K562 (cell line): ENCODE measurements around the gene ZNF487. TPM values are rescaled to one million over a fixed set of nuclear protein-coding genes. Genes with fewer than 3 reads are reported as not detected.

Experiments used
- ADNP ChIP-seq: fragments of 200-800 bp; sonication (Bioruptor generic); IDR thresholded peaks from 2 replicates; pipeline ENCODE4 v1.6.1; 2016; ENCODE audit warnings: missing genetic modification characterization, missing compliant biosample characterization
- ARID3B ChIP-seq: fragments of 250-450 bp; sonication (Bioruptor Pico); IDR thresholded peaks from 2 replicates; pipeline ENCODE4 v1.4.0; 2020; ENCODE audit warnings: borderline replicate concordance
- E2F3 ChIP-seq: fragments of 250-450 bp; sonication (Bioruptor Pico); IDR thresholded peaks from 2 replicates; pipeline ENCODE4 v1.4.0; 2020; ENCODE audit warnings: mild to moderate bottlenecking
- EGR1 ChIP-seq: fragments of 450-650 bp; conservative IDR thresholded peaks from 2 replicates; pipeline ENCODE4 v1.6.1; 2017; ENCODE audit warnings: mild to moderate bottlenecking
- FUS ChIP-seq: fragments of 200-400 bp; formaldehyde crosslinking; optimal IDR thresholded peaks from 2 replicates; pipeline ENCODE3; 2017; ENCODE audit warnings: low read depth, low read length
- HEY1 ChIP-seq: fragments of 250-450 bp; sonication (Bioruptor Pico); IDR thresholded peaks from 2 replicates; pipeline ENCODE4 v1.5.0; 2020; ENCODE audit warnings: mild to moderate bottlenecking, moderate library complexity, borderline replicate concordance
- IRF2 ChIP-seq: sonication (generic); formaldehyde crosslinking; IDR thresholded peaks from 2 replicates; pipeline ENCODE4 v1.8.1; 2022; ENCODE audit warnings: mild to moderate bottlenecking, missing genetic modification reagents
- MCM2 ChIP-seq: fragments of 450-650 bp; IDR thresholded peaks from 2 replicates; pipeline ENCODE4 v1.6.1; 2017; ENCODE audit warnings: low read depth, mild to moderate bottlenecking
- MLX ChIP-seq, 2 experiments: fragments of 450-650 bp in 1 of 2; sonication (generic) in 1 of 2; formaldehyde crosslinking; conservative IDR thresholded peaks; 2 replicates each; pipeline versions ENCODE4 v1.4.0 to v1.8.1; 2020 to 2022; ENCODE audit warnings: mild to moderate bottlenecking in 1 of 2, missing genetic modification reagents in 1 of 2
- NR3C1 ChIP-seq: sonication (generic); formaldehyde crosslinking; IDR thresholded peaks from 2 replicates; pipeline ENCODE4 v1.8.1; 2022; ENCODE audit warnings: missing genetic modification reagents
- PRPF4 ChIP-seq: fragments of 200-400 bp; formaldehyde crosslinking; IDR thresholded peaks from one replicate; pipeline ENCODE4 v1.6.1; 2017; ENCODE audit warnings: low read length, low read depth, mild to moderate bottlenecking; ENCODE audit not compliant: insufficient read depth, poor library complexity, severe bottlenecking
- RBM15 ChIP-seq: fragments of 200-400 bp; formaldehyde crosslinking; IDR thresholded peaks from 2 replicates; pipeline ENCODE4 v1.6.1; 2018; ENCODE audit warnings: mild to moderate bottlenecking, low read length, moderate library complexity; ENCODE audit not compliant: insufficient read depth
- RBM25 ChIP-seq: fragments of 200-400 bp; formaldehyde crosslinking; IDR thresholded peaks from 2 replicates; pipeline ENCODE4 v1.6.1; 2018; ENCODE audit warnings: low read length, low read depth, moderate library complexity; ENCODE audit not compliant: severe bottlenecking
- RERE ChIP-seq: sonication (generic); formaldehyde crosslinking; IDR thresholded peaks from 2 replicates; pipeline ENCODE4 v1.8.0; 2023; ENCODE audit warnings: missing genetic modification reagents, mild to moderate bottlenecking, borderline replicate concordance
- TFAM ChIP-seq: fragments of 250-450 bp; sonication (Bioruptor Pico); conservative IDR thresholded peaks from 2 replicates; pipeline ENCODE4 v1.5.0; 2021; ENCODE audit warnings: mild to moderate bottlenecking, moderate library complexity
- ZFX ChIP-seq: sonication (generic); formaldehyde crosslinking; IDR thresholded peaks from 2 replicates; pipeline ENCODE4 v1.8.0; 2022; ENCODE audit warnings: mild to moderate bottlenecking, missing genetic modification reagents, moderate library complexity
- ZNF224 ChIP-seq: sonication (generic); formaldehyde crosslinking; IDR thresholded peaks from 2 replicates; pipeline ENCODE4 v1.8.0; 2022; ENCODE audit warnings: mild to moderate bottlenecking, missing genetic modification reagents
- ZNF395 ChIP-seq: fragments of 200-800 bp; sonication (Bioruptor generic); IDR thresholded peaks from 2 replicates; pipeline ENCODE4 v1.6.1; 2017; ENCODE audit warnings: missing genetic modification characterization, missing compliant biosample characterization
- ZNF431 ChIP-seq: sonication (generic); formaldehyde crosslinking; IDR thresholded peaks from 2 replicates; pipeline ENCODE4 v1.8.0; 2022; ENCODE audit warnings: mild to moderate bottlenecking, missing genetic modification reagents
- ZNF583 ChIP-seq: fragments of 250-450 bp; sonication (Bioruptor Pico); IDR thresholded peaks from 2 replicates; pipeline ENCODE4 v1.4.0; 2020
- polyA plus RNA-seq, 8 experiments: library from polyadenylated mRNA; depleted of rRNA in 4 of 8; stranded (reverse) in 5 of 8; unstranded in 3 of 8; fragments of >200 nt; fragmentation: Nextera tagmentation in 2 of 8; fragmentation: Illumina TruSeq in 1 of 8; extraction: Ambion mirVana in 2 of 8; extraction: Trizol in 1 of 8; gene quantifications; 2 replicates each; pipeline versions ENCODE4 v1.2.1 to v1.2.3, GENCODE V29; 2011 to 2014; ENCODE audit warnings: inconsistent platforms in 1 of 8, missing spikeins in 1 of 8
- total RNA-seq, 7 experiments: library from RNA; depleted of rRNA in 6 of 7; stranded (reverse); fragments of >200 nt in 6 of 7; fragmentation: Illumina TruSeq in 2 of 7; extraction: Trizol in 2 of 7; gene quantifications; 2 replicates each; pipeline versions ENCODE4 v1.2.1 to v1.2.3, GENCODE V29; 2011 to 2021; ENCODE audit warnings: low replicate concordance in 1 of 7

ZNF487 gene
- total and polyA plus RNA-seq, 9 of the 15 experiments (the other 6 are each of a cell fraction or from before 2014, with no cell fraction given): 1.9 to 6.5 (median 4.2) TPM

- TF ChIP-seq RERE (CRISPR knock-in tag) (no peak), RBM15 (no peak), NR3C1 (CRISPR knock-in tag) (no peak), MCM2 (no peak), HEY1 (no peak), RBM25 (no peak), ADNP (tag) (no peak), TFAM (CRISPR knock-in tag) (no peak), ZNF431 (CRISPR knock-in tag) (no peak), ZNF224 (CRISPR knock-in tag) (no peak), ZNF395 (CRISPR knock-in tag) (peak; percentile 57; the same call in 1 of the 2 replicates), ARID3B (CRISPR knock-in tag) (no peak), IRF2 (CRISPR knock-in tag) (no peak), EGR1 (peak; percentile 82), FUS (no peak), E2F3 (CRISPR knock-in tag) (no peak), ZFX (CRISPR knock-in tag) (no peak), ZNF583 (no peak), MLX (CRISPR knock-in tag; conservative IDR thresholded peaks at IDR 0.05) (no peak), PRPF4 (no peak)
Measured at GRCh38 chr10:43395571-43396060, 41.3 kb upstream of the ZNF487 start (continued).
